Measurements from ENCODE around the gene CPA5.

CPA5 gene

GRCh38 chr7:130379532-130379920 is 34.9 kb downstream of the CPA5 start:
- DNase-seq (ENCODE audit: low spot score), result no peak

GRCh38 chr7:130379921-130380860 is 35.6 kb downstream of the CPA5 start, which contains the start of gene CPA1:
Gene CPA1 (plus strand): TSS chr7:130380494. CDS start chr7:130380521, 27 bp downstream.
- DNase-seq (ENCODE audit: low spot score), result no peak

GRCh38 chr7:130380861-130381455 is 36.3 kb downstream of the CPA5 start:
- no peak for DNase-seq (ENCODE audit: low spot score)

GRCh38 chr7:130381468-130382312 is 37.1 kb downstream of the CPA5 start:
- DNase-seq (ENCODE audit: low spot score), result no peak

GRCh38 chr7:130383187-130383980 is 38.8 kb downstream of the CPA5 start:
- no peak for DNase-seq (ENCODE audit: low spot score)

- no peak for DNase-seq (ENCODE audit: low spot score)
Observed at GRCh38 chr7:130384371-130384801, 39.8 kb downstream of the CPA5 start.

GRCh38 chr7:130384841-130385599 is 40.4 kb downstream of the CPA5 start:
- DNase-seq (ENCODE audit: low spot score), result no peak

- no peak for DNase-seq (ENCODE audit: low spot score)
Observed at GRCh38 chr7:130385600-130386066, 41.0 kb downstream of the CPA5 start.

- DNase-seq (ENCODE audit: low spot score), result no peak
Observed at GRCh38 chr7:130386876-130387275, 42.3 kb downstream of the CPA5 start.

- DNase-seq (ENCODE audit: low spot score), result no peak
Observed at GRCh38 chr7:130387306-130387627, 42.7 kb downstream of the CPA5 start.

- no peak for DNase-seq (ENCODE audit: low spot score)
Observed at GRCh38 chr7:130387628-130388403, 43.2 kb downstream of the CPA5 start.

- DNase-seq (ENCODE audit: low spot score), result no peak
Observed at GRCh38 chr7:130388671-130389070, 44.1 kb downstream of the CPA5 start.

- no peak for DNase-seq (ENCODE audit: low spot score)
Observed at GRCh38 chr7:130390486-130390885, 45.9 kb downstream of the CPA5 start.

- DNase-seq (ENCODE audit: low spot score), result no peak
Observed at GRCh38 chr7:130393101-130393561, 48.5 kb downstream of the CPA5 start.

- DNase-seq (ENCODE audit: low spot score), result no peak
Observed at GRCh38 chr7:130393841-130394411, 49.3 kb downstream of the CPA5 start.

GRCh38 chr7:130394421-130395195 is 50.0 kb downstream of the CPA5 start:
- no peak for DNase-seq (ENCODE audit: low spot score)

- no peak for DNase-seq (ENCODE audit: low spot score)
Observed at GRCh38 chr7:130395421-130395820, 50.8 kb downstream of the CPA5 start.

- no peak for DNase-seq (ENCODE audit: low spot score)
Observed at GRCh38 chr7:130396109-130396508, 51.5 kb downstream of the CPA5 start.
